ENCODE data around the gene RTL5.
"Not testable (repeated sequence)": the region's sequence is repeated elsewhere in the genome, so short reads cannot be mapped to it uniquely, and the experiment has no call there.

Gene RTL5

DNA sequence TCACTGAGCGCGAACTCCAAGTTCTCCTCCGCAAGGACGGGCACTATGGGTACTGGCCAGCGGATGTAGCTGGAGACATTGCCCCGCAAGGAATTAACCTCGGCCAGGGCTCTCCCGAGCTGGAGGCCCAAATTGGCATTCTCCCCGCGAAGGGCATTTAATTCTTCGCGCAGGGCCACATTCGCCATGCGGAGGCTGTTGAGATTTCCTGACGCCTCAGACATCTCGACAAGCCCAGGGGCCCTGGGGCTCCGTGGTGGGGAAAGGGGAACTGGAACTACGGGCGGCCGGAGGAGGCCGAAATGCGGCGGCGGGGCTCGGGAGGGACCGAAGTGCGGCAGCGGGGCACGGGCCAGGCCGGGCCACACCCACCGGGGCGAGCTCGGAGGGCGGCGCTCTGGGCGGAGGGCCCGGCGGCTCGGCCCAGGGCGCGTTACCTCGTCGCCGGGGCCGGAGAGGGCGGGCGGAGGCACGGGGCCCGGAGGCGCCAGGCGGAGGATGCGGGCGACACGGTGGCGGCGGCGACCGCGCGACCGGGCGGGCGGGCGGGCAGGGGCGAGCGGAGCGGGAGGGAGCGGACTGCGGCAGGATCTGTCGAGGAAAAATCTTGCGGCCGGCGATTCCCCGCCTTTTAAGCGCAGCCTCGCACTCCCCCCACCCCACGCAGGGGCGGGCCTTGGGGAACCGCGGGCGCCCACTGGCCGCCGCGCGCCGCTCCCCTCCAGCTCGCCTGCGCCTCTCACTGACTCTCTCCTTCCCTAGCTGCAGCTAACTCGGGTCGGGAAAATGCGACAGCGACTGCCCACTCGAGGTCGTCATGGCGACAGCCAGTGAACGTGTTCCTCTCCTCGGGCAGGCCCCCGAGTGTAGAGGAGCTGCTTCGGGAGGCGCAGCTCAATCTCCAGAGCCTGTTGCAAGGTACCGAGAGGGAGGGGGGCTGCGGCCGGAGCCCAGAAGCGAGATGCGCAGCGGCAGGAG is at the start of gene RTL5:
Gene RTL5 (minus strand): TSS at position 599 of the 978 bp plus-strand sequence.
- peak; percentile 42 for DNase-seq

DNA sequence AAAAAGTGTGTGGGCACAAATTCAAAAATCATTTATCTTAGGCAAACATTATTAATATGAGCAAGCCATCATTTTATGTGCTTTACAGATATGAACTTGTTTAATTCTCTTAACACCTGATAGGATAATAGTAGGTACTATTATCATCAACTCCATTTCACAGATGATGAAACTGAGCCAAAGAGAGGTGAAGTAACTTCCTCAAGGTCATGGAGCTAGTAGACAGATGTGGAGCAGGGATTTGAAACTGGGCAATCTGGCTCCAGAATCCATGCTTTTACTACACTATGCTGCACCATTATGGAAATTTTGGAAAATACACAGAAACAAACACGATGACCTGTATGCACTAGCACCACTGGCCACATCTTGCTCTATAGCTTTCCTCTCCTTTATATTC is 48.8 kb upstream of the RTL5 start:
- DNase-seq, result no peak

DNA sequence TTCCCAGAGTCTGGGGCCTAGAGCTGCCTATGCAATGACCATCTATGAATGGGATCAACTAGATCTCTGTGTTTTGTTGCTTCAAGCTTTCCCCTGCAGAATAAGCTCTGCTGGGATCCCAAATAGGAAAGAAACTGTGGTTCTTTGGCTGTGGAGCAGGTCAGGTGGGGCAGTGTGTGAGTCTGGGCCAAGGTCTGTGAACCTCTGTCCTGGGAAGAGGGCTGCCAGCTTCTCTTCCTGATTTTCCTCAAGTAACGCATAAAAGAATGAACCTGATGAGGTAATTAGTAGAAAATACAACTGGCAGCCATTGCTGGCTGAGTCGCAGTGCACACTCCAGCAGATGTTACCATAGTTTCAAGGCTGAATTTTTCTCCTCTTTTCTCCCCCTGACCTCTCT is 45.3 kb upstream of the RTL5 start:
- DNase-seq, result no peak

DNA sequence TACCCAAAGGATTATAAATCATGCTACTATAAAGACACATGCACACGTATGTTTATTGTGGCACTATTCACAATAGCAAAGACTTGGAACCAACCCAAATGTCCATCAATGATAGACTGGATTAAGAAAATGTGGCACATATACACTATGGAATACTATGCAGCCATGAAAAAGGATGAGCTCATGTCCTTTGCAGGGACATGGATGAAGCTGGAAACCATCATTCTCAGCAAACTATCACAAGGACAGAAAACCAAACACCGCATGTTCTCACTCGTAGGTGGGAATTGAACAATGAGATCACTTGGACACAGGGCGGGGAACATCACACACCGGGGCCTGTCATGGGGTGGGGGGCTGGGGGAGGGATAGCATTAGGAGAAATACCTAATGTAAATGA is 44.6 kb upstream of the RTL5 start:
- DNase-seq, result not testable (repeated sequence)

DNA sequence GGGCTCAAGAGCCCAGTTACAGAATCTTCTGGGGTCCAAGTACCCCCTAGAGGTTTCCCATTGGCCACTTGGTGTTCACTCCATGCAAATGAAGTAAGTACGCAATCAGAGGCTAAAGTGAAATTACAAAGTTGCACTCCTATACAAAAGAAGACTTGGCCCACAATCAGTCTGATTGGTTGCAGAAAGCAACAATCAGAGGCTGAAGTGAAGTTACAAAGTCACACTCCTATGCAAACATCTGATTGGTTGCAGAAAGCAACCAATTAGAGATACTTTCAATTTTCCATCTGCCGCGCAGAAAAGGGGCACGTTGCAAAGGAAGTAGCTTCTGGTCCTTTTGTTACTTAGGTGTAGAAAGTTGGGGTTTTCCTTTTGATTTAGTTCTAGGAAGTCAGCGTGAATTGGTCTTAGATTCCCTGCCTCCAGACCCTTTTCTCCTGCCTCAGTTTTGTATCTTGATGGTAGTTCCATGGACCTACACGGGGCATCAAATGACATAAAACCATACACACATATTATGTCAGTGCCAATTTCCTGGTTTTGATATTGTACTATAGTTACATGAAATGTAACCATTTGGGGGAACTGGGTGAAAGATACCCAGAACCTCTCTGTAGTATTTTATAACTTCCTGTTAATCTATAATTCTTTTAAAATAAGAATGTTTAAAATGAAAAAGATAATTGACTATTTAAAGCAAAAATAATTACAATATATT is 37.5 kb upstream of the RTL5 start:
- DNase-seq, result peak; percentile 17

DNA sequence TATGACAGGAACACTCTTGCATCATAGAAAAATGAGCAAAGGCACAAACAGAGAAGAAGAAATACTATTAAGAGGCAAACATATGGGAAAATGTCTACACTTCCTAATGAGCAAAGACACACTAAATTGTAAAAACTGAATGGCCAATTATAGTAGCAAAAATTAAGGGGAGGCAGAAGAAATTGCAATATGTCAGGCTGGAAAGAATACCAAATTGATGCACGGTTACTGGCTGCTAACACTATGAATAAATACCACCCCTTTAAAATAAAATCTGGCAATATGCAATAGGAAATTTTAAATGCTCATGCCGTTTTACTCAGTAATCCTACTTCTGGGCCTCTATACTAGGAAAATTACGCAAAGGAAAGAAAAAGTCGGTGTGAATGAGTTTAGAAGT is 33.8 kb upstream of the RTL5 start:
- DNase-seq, result no peak

DNA sequence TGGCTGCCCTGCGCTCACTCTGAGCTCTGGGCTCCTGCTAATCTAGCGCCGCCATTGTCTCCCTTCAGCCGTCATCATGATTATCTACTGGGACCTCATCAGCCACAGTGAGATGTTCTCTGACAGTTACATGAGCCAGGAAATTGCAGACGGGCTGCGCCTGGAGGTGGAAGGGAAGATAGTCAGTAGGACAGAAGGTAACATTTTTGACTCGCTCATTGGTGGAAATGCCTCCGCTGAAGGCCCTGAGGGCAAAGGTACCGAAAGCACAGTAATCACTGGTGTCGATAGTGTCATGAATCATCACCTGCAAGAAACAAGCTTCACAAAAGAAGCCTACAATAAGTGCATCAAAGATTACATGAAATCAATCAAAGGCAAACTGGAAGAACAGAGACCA is 28.1 kb upstream of the RTL5 start:
- no peak for DNase-seq

DNA sequence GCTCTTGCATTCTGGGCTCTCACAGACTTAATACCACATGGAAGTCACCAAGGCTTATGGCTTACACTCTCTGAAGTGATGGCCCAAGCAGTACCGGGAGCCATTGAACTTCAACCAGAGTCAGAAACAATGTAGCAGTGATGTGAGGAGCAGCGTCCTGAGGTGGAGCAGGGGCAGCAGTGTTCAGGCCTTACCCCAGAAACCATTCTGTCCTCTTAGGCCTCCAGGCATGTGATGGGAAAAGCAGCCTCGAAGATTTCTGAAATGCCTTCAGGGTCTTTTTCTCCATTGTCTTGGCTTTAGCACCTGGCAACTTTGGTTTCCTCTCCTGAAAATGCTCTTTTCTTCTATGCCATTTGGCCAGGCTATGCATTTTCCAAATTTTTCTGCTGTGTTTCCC is 27.1 kb upstream of the RTL5 start:
- no peak for DNase-seq

DNA sequence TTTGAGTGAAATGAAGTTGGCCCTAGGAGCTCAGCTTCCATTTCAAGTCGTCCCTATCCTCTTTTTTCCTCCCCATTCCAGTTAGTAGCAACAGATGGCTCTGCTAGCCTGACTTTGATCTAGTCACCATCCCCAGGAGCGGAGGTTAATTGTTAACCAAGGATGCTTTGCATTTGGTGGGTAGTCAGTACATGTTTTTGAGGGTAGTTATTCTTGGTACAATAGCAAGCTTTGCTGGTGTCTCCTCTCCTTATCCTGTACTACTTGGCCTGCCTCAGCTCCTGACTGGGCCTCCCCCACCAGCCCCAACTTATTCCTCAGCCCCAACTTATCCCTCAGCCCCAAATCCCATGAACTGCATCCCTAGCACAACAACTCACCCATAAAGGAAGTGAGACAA is 14.8 kb upstream of the RTL5 start:
- DNase-seq, result no peak

DNA sequence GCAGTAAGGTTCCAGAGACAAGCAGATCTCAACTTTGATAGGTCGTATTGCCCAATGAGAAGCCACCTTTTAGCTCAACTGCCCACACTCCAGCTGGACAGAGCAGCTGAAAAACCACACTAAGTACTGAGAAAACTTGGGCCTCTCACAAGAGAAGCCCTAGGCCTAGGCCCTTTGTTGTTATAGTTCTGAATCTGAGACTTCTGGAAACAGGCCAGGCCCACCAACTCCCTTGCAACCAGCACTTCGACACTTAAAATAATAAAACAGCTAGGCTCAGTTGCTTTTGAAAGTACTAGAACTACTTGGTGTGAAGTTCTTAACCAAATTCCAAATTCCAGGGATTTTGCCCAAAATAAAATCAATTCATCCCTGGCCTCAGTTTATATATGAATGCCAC is 13.5 kb upstream of the RTL5 start:
- DNase-seq, result no peak

DNA sequence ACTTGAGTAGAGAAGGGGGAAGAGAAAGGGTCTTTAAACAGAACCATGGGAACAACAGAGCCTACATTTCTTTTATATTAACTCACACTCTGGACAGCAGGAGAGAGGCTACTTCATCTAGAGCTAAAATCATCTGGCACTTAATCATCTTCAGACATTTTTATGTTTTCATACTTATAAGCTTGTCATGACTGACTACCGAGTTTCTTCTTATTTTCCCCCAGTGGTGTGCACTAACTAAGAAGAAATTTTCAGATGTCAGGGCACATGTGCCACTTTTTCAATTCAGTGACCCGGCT is 11.8 kb upstream of the RTL5 start:
- no peak for DNase-seq

DNA sequence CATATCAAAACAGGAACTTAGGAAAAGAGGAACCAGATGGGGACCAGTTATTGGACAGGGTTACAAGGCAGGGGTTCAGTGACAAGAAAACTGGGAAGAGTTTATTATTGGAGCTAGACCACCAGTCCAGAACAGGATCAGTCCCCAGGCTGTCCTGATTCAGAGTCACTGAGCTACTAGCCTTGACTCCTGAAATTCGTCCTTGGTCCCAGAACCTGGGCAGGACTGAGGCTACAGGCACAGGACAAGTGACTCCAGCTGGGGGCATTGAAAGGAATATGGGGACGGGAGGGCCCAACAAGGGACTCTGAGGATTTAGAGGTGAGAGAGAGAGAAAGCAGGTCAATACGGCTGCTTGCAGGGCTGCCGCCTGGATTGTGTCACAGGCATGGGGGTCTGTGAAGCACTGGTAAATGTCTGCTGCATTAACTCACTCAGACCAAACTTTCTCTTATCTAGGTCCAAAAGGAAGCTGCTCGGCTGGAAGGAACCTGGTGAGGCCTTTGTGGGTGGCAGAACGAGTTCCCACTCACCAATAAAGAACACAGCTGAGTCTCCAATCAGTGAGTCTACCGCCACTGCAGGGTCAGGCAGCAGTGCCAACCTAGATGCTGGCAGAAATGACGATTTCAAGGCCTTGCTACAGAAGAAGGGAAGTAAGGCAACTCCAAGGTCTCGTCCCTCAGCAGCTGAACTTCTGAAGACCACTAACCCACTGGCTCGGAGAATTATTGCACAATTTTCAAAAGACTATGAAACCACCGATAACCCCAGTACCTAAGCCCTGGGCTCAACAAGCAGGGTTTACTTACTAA is 11.3 kb upstream of the RTL5 start:
- no peak for DNase-seq

DNA sequence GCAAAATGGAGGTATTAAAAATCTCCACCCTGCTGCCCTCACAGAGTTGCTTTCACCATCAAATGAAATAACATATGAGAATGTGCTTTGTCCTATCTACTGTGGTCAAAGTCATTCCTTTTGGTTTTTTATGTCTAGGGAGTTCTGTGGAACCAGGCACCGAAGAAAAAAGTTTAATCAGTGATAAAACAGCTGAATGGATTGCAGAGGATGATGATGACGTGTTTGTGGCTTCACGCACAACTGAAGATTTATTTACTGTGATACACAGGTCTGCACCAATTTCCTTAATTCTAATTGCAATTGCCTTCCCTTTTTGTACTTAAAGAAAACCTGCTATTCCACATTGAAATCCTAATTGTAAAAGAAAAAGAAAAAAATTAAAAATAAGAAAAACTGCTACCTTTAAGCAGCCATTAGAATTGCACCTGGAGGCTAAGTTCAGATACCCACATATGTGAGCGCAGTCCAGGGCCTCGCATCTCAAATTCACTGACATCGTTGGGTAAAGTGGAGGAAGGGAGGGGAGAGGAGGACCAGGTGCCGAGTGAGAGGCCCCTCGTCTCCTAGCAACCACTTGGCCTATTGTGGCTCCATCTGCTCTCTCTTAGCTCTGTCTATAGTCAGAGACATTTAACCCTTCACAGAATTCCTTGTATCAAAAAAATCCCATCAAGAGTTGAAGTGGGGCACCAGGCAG is 10.5 kb upstream of the RTL5 start:
- no peak for DNase-seq

DNA sequence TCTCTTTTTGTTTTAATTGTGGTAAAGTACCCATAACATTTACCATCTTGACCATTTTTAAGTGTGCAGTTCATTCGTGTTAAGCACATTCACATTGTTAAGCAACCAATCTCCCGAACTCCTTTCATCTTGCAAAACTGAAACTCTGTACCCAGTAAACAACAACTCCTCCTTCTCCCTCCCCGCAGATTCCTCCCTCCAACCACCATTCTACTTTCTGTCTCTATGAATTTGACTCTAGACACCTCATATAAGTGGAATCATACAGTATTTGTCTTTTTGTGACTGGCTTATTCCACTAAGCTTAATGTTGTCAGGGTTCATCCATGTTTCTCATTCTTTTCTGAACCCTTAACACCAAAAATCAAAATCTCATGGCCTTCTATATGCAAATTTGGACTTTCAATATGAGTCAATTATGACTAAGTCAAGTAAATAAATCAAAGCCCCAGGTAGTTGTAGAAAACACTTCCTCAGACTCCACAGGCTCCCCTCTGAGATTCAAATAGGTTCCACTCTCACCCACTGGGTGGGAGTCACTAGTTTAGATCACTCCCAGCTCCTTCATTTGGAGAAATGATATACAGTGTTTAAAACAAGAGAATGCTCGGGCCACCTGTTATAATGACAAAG is 9.8 kb upstream of the RTL5 start:
- DNase-seq, result no peak

DNA sequence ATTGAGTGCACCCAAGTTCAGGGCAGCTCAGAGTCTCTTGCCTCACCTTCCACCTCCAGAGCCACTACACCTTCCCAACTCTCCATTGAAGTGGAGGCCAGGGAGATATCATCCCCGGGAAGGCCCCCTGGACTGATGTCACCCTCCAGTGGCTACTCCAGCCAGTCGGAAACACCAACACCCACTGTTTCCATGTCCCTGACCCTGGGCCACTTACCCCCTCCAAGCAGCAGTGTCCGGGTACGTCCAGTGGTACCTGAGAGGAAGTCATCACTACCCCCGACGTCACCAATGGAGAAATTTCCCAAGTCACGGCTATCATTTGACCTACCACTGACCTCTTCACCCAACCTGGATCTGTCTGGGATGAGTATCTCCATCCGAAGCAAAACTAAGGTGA is 7.8 kb upstream of the RTL5 start:
- DNase-seq, result no peak

DNA sequence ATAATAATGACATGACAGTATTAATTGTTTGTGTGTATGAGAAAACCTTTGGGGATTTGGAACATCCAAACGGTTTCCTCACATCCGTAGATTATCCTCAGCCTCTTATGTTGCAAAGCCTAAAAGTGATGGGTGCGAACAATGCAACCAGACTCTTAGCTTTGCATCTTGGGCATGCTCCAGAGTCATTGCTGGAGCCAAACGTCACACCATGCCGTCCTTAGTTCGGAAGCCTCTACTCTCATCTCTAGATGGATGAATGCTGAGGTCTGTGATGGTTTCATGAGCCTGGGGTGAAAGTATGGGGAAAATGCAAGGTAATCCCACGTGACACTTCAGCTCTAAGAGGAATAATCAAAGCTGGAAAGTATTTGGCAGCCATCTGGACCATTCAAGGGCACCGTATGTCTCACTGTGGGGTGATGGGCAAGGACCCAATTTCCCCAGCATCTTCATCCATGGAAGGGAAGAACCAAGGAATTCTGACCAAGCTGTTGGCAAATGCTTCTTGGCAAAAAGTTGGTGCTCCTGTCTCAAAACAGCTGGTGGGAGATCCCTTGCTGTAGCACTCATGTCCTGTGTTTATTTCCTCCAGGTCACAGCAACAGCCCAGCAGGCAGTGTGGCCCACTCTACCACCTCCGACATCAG is 6.3 kb upstream of the RTL5 start:
- no peak for DNase-seq

DNA sequence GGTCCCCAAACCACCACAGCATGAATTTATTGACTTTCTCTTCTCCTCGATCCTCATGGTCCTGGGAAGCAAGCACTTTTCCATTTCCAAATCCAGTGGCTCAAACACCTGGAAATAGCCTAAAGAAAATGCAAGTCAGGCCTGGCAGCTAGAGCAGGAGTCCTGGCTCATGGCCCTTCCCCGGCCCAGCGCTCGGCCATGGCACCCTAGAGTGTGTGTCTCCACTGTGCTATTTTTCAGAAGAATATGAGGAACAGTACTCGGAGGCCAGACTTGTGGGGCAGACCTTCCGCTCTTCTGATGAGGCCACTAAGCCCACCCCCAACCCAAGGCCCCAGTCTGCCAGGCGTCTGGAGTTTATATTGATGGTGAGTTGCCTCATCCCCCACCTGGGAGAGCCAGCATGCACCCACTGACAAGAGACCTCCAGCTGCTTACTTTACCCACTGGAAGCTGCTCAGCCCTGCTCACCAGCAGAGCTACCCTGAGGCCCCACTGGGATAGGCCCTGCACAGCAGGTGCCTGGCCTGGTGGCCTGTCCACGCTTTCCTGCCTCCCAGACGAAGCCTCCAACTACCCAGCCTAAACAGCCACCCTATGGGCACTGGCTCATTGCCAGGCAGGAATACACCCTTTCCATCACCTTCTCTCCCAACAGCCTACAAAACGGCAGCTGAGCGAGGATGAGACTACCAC is 2.3 kb upstream of the RTL5 start:
- DNase-seq, result no peak

DNA sequence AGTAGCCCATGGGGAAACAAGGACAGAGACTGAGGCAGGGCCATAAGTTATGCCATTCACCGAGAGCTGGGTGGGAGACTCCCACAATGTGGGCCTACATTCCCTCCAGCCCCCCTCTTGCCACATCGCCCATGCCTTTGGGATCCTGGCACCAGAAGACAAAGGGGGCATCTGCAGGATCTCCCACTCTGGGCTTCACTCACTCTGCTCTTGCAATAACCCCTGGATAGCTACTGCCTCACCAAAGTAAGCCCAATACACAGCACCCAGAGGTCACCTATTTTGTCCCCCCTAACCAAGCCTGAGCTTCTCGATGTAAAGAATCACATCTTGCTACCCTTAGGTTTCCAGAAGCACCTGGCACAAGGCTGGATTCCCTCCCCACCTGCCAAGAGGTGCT is 741 bp upstream of the RTL5 start:
- no peak for DNase-seq

DNA sequence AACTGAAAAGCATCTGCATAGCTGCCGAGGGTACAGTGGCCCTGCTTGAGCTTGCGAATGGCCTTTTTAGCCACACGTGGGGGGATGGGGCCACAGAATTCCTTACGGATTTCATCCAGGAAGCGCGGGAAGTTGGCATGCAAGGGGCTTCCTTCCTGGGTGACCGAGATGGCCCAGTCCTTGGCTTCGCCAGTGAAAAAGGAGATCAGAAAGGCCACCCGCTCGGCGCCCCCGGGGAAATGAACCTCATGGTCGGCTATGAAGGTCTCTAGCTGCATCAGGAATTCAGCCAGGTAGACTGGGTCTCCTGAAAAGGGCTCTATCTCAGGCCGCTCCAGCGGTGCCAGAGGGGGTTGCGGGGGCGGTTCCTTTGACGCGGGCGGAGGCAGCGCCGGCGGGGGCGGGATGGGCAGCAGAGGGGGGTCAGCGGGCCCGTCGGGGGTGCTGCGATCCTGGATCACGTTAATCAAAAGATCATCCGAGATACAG is 909 bp downstream of the RTL5 start:
- no peak for DNase-seq

DNA sequence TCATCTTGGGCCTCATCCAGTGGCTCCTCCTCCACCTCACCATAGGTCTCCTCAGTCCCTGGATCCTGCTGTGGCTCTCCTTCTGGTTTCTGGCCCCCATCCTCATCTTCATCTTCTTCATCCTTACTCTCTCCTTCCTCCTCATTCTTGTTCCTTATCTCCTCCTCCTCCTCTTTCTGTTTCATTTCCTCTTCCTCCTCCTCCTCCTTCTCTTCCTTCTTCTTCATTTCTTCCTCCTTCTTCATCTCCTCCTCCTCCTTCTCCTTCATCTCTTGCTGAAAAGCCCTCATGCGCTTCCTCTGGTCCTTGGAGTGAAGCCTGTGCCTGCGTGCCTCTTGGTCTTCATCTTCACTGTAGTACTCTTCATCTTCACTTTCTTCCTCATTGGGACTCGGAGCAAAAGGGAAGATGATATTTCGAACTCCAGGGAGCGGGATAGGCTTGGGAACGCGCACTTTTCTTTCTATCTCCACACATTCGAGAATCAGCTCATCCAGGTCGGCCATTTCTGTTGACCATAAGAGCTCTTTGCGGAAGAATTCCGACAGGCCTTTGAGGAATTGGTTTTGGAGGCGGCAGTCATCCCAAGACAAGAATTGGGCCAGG is 1.5 kb downstream of the RTL5 start:
- no peak for DNase-seq

DNA sequence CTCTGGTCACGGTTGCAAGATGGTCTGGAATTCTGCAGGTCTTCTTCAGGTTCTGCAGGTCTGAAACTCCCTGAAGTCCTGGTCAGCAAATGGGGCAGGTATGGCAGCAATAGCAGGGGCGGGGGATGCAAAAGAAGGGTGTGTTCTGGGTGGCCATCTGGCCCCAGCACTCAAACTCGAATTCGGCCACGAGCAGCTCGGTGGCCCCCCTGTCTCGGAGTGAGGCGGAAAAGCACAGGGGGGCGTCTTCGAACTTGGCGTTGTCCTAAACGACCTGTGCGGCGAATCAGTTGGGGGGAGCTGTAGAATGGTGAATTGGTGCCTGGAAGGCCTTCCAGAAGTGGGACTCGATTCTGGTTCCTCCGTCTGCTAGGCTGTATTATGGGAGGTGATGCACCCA is 2.1 kb downstream of the RTL5 start:
- DNase-seq, result no peak
